Gastroesophageal sphincter (tissue), 3 donors: Measurements from ENCODE around the gene HIF1A.

ENCODE experiments used
- CTCF ChIP-seq, 4 experiments: fragments of 200-600 bp in 2 of 4; fragments of 450-650 bp in 2 of 4; sonication (generic) in 1 of 4; IDR thresholded peaks; one replicate each; pipeline ENCODE4 v1.5.1; 2017 to 2019; ENCODE audit warnings: antibody characterized with exemption in 4 of 4, mild to moderate bottlenecking in 2 of 4, moderate library complexity in 2 of 4
- EP300 ChIP-seq: sonication (generic); formaldehyde crosslinking; IDR thresholded peaks from one replicate; pipeline ENCODE4 v1.6.1; 2017; ENCODE audit warnings: antibody characterized with exemption, mild to moderate bottlenecking
- POLR2A ChIP-seq, 2 donors: fragments of 450-650 bp; IDR thresholded peaks; one replicate each; pipeline ENCODE4 v1.6.1; 2017; ENCODE audit warnings: antibody characterized with exemption in 2 of 2, mild to moderate bottlenecking in 2 of 2, moderate library complexity in 1 of 2
- POLR2AphosphoS5 ChIP-seq: sonication (generic); formaldehyde crosslinking; IDR thresholded peaks from one replicate; pipeline ENCODE4 v1.6.1; 2017; ENCODE audit warnings: antibody characterized with exemption

- TF ChIP-seq POLR2A (IDR thresholded peaks at IDR 0.05) = no peak
- TF ChIP-seq CTCF (IDR thresholded peaks at IDR 0.05) = no peak
- TF ChIP-seq EP300 = no peak
- TF ChIP-seq POLR2AphosphoS5 = no peak
These were observed 60.8 kb downstream of the HIF1A start for GRCh38 chr14:61756135-61756534.
